GM23338 (cell line): ENCODE results near the gene UBXN11. TPM values are rescaled to one million over a fixed set of nuclear protein-coding genes. Genes with fewer than 3 reads are reported as not detected.

Experiments used
- ATAC-seq: fragments of 200-7000 bp; cut with Tn5 transposase; 3 replicates; pipeline ENCODE4 v1.9.1; 2020
- DNase-seq: peaks from one replicate; pipeline ENCODE4 v3.0.0-alpha.2; 2015; ENCODE audit warnings: low spot score
- H2AFZ ChIP-seq: fragments of 200-600 bp; sonication (generic); 2 replicates; pipeline ENCODE4 v1.8.0; 2016; ENCODE audit warnings: antibody characterized with exemption, mild to moderate bottlenecking, moderate library complexity
- H3F3A ChIP-seq: fragments of 200-600 bp; sonication (generic); replicated peaks from 2 replicates; pipeline ENCODE4 v1.8.0; 2017; ENCODE audit warnings: antibody characterized with exemption, mixed run types, low read depth
- H3K27ac ChIP-seq: fragments of 200-600 bp; sonication (generic); 2 replicates; pipeline ENCODE4 v1.6.1; 2016; ENCODE audit warnings: low read depth
- H3K27me3 ChIP-seq: fragments of 200-600 bp; sonication (generic); 2 replicates; pipeline ENCODE4 v1.8.0; 2016; ENCODE audit warnings: mild to moderate bottlenecking, mixed run types, moderate library complexity; ENCODE audit not compliant: insufficient read depth
- H3K36me3 ChIP-seq: fragments of 200-600 bp; sonication (generic); 2 replicates; pipeline ENCODE4 v1.8.0; 2016; ENCODE audit warnings: mild to moderate bottlenecking; ENCODE audit not compliant: insufficient read depth
- H3K4me1 ChIP-seq: fragments of 200-600 bp; sonication (generic); 2 replicates; pipeline ENCODE4 v1.8.0; 2016; ENCODE audit warnings: mild to moderate bottlenecking, moderate library complexity; ENCODE audit not compliant: insufficient read depth
- H3K4me2 ChIP-seq: fragments of 200-600 bp; sonication (generic); 2 replicates; pipeline ENCODE4 v1.7.1; 2017; ENCODE audit warnings: mixed run types
- H3K4me3 ChIP-seq: fragments of 200-600 bp; sonication (generic); 2 replicates; pipeline ENCODE4 v1.6.1; 2016; ENCODE audit warnings: mixed run types
- H3K79me2 ChIP-seq: fragments of 200-600 bp; sonication (generic); replicated peaks from 2 replicates; pipeline ENCODE4 v1.8.0; 2017; ENCODE audit warnings: mild to moderate bottlenecking; ENCODE audit not compliant: insufficient read depth
- H3K9me2 ChIP-seq: fragments of 200-600 bp; sonication (generic); 2 replicates; pipeline ENCODE4 v1.8.0; 2017; ENCODE audit not compliant: insufficient read depth
- H4K20me1 ChIP-seq: fragments of 200-600 bp; sonication (generic); replicated peaks from 2 replicates; pipeline ENCODE4 v1.8.0; 2017; ENCODE audit warnings: mild to moderate bottlenecking; ENCODE audit not compliant: insufficient read depth
- H3K27ac Mint-ChIP-seq: 2 replicates; pipeline ENCODE4 v1.8.0; 2020; ENCODE audit warnings: inconsistent platforms, mild to moderate bottlenecking, moderate library complexity, mixed read lengths
- H3K27me3 Mint-ChIP-seq: 3 replicates; pipeline ENCODE4 v1.8.0; 2022; ENCODE audit warnings: low read depth, mild to moderate bottlenecking, moderate library complexity, mixed read lengths, inconsistent platforms; ENCODE audit not compliant: insufficient read depth, poor library complexity
- H3K36me3 Mint-ChIP-seq: 3 replicates; pipeline ENCODE4 v1.8.0; 2021; ENCODE audit warnings: low read depth, mild to moderate bottlenecking, inconsistent platforms, moderate library complexity, mixed read lengths
- H3K4me1 Mint-ChIP-seq: 3 replicates; pipeline ENCODE4 v1.8.0; 2020; ENCODE audit warnings: mild to moderate bottlenecking, inconsistent platforms, mixed read lengths
- H3K4me3 Mint-ChIP-seq: 3 replicates; pipeline ENCODE4 v1.8.0; 2021; ENCODE audit warnings: moderate library complexity, mild to moderate bottlenecking, inconsistent platforms, mixed read lengths
- H3K9me3 Mint-ChIP-seq: 3 replicates; pipeline ENCODE4 v1.8.0; 2020; ENCODE audit warnings: moderate library complexity, mild to moderate bottlenecking, inconsistent platforms, mixed read lengths
- CREB1 ChIP-seq: fragments of 250-450 bp; sonication (Bioruptor Pico); IDR thresholded peaks from 2 replicates; pipeline ENCODE4 v1.5.0; 2020; ENCODE audit warnings: low read depth, mild to moderate bottlenecking, moderate library complexity
- ETS1 ChIP-seq: IDR thresholded peaks from 2 replicates; pipeline ENCODE4 v1.6.1; 2016; ENCODE audit warnings: antibody characterized with exemption
- EZH2 ChIP-seq: fragments of 200-600 bp; sonication (generic); IDR thresholded peaks from one replicate; pipeline ENCODE4 v1.8.0; 2017; ENCODE audit warnings: antibody characterized with exemption, mild to moderate bottlenecking, low read depth; ENCODE audit not compliant: unreplicated experiment
- EZH2phosphoT487 ChIP-seq: fragments of 200-600 bp; sonication (generic); IDR thresholded peaks from one replicate; pipeline ENCODE4 v1.8.1; 2018; ENCODE audit warnings: antibody characterized with exemption; ENCODE audit not compliant: unreplicated experiment
- JUNB ChIP-seq: IDR thresholded peaks from one replicate; pipeline ENCODE4 v1.6.1; 2016; ENCODE audit warnings: antibody characterized with exemption; ENCODE audit not compliant: unreplicated experiment
- NANOG ChIP-seq: IDR thresholded peaks from 2 replicates; pipeline ENCODE4 v1.6.1; 2016; ENCODE audit warnings: antibody characterized with exemption, borderline replicate concordance
- POLR2AphosphoS5 ChIP-seq: IDR thresholded peaks from 2 replicates; pipeline ENCODE4 v1.6.1; 2016; ENCODE audit warnings: antibody characterized with exemption, low read depth
- REST ChIP-seq: IDR thresholded peaks from one replicate; pipeline ENCODE4 v1.6.1; 2018; ENCODE audit warnings: antibody characterized with exemption; ENCODE audit not compliant: unreplicated experiment
- STAT1 ChIP-seq: IDR thresholded peaks from one replicate; pipeline ENCODE4 v1.6.1; 2016; ENCODE audit warnings: antibody characterized with exemption; ENCODE audit not compliant: unreplicated experiment
- ZNF331 ChIP-seq: fragments of 250-450 bp; sonication (Bioruptor Pico); IDR thresholded peaks from 2 replicates; pipeline ENCODE4 v1.5.0; 2020; ENCODE audit warnings: low read depth, mild to moderate bottlenecking, moderate library complexity
- polyA plus RNA-seq: library from polyadenylated mRNA; unstranded; fragments of >200 nt; fragmentation: Nextera tagmentation; extraction: Ambion mirVana; gene quantifications from 2 replicates; pipeline ENCODE4 v1.2.1, GENCODE V29; 2016
- total RNA-seq: library from RNA; depleted of rRNA; stranded (reverse); fragments of >200 nt; shearing (Covaris generic); gene quantifications from 2 replicates; pipeline ENCODE4 v1.2.3, GENCODE V29; 2014
- TF ChIP-seq, protein P1 (sequence below), 2 experiments: fragments of 200-600 bp in 1 of 2; sonication (generic) in 1 of 2; conservative IDR thresholded peaks; 2 replicates each; pipeline versions ENCODE4 v1.5.1 to v1.6.1; 2016 to 2017; ENCODE audit warnings: antibody characterized with exemption in 2 of 2, low read depth in 2 of 2, mild to moderate bottlenecking in 2 of 2, moderate library complexity in 1 of 2

The UBXN11 gene
- total and polyA plus RNA-seq, 2 experiments from 2014 or later = 8.0 to 8.3 TPM

- 0 out of 2 replicates have a peak, but pooled peaks cover 3% of the 10 kb centered on the region for H4K20me1 ChIP-seq
- peaks cover 20% of the 10 kb centered on the region for H3K4me1 ChIP-seq
- no peak overlapping the region for H3K4me2 ChIP-seq
- DNase-seq = no peak
- H3K79me2 ChIP-seq = no peaks in the 10 kb centered on the region
- Mint-ChIP-seq H3K27me3 (peaks cover 25% of the 10 kb centered on the region), H3K9me3 (no peaks in the 10 kb centered on the region; the same call in 2 of the 3 replicates), H3K4me3 (no peak overlapping the region), H3K27ac (no peak overlapping the region), H3K4me1 (peaks cover 39% of the 10 kb centered on the region), H3K36me3 (peaks cover 4% of the 10 kb centered on the region; the same call in 2 of the 3 replicates)
- no peaks in the 10 kb centered on the region for H3K9me2 ChIP-seq
- no peak for ATAC-seq
- H3K27ac ChIP-seq = peak overlapping the region; percentile 19; the same call in 1 of the 2 replicates
- TF ChIP-seq, protein P1, sequence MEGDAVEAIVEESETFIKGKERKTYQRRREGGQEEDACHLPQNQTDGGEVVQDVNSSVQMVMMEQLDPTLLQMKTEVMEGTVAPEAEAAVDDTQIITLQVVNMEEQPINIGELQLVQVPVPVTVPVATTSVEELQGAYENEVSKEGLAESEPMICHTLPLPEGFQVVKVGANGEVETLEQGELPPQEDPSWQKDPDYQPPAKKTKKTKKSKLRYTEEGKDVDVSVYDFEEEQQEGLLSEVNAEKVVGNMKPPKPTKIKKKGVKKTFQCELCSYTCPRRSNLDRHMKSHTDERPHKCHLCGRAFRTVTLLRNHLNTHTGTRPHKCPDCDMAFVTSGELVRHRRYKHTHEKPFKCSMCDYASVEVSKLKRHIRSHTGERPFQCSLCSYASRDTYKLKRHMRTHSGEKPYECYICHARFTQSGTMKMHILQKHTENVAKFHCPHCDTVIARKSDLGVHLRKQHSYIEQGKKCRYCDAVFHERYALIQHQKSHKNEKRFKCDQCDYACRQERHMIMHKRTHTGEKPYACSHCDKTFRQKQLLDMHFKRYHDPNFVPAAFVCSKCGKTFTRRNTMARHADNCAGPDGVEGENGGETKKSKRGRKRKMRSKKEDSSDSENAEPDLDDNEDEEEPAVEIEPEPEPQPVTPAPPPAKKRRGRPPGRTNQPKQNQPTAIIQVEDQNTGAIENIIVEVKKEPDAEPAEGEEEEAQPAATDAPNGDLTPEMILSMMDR (conservative IDR thresholded peaks at IDR 0.05; ENCODE audit: low read depth in 2 of 2) = no peak
- TF ChIP-seq EZH2phosphoT487 = no peak
- H2AFZ ChIP-seq = no peak overlapping the region
- no peak overlapping the region for H3K4me3 ChIP-seq
- no peaks in the 10 kb centered on the region for H3K27me3 ChIP-seq
- H3K36me3 ChIP-seq = peaks cover 4% of the 10 kb centered on the region; the same call in 1 of the 2 replicates
- H3F3A ChIP-seq = peaks cover 8% of the 10 kb centered on the region
Measured at GRCh38 chr1:26283871-26284596, 22.4 kb downstream of the UBXN11 start.

DNA sequence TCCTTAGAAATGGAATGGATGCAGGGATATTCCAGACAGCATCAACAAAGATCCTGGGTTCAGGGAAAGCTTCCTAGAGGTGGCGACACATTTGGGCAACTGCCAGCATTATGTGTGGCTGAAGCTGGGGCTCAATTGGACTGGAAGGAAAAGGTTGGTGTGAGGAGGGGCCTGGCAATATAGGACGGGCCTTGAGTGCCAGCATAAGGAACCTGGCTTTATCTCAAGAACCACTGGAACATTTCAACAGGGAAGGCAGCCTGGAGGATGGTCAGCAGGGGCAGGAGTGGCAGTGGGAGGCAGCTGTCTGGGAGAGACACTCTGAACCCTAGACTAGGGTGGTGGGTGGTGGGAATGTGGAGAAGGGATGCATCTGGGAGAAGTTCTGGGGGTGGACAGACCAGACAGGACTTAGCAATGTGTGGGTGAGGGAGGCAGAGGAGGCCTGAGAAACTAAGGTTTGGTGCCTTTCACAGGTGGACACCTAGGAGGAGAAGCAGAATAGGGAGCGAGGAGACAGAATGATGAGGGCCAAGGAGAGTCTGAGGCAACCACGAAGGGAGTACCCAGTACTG, 23.1 kb downstream of the UBXN11 start:
- H3K36me3 ChIP-seq = peaks cover 4% of the 10 kb centered on the region; the same call in 1 of the 2 replicates
- peaks cover 20% of the 10 kb centered on the region for H3K4me1 ChIP-seq
- no peak overlapping the region for H3K4me3 ChIP-seq
- H3K27ac ChIP-seq = no peak overlapping the region
- H3K36me3 Mint-ChIP-seq = peaks cover 8% of the 10 kb centered on the region
- H2AFZ ChIP-seq = no peak overlapping the region
- peaks cover 29% of the 10 kb centered on the region for H3K27me3 Mint-ChIP-seq
- DNase-seq (no peak), ATAC-seq (no peak)
- no peak overlapping the region for H3K4me3 Mint-ChIP-seq
- 0 out of 2 replicates have a peak, but pooled peaks cover 3% of the 10 kb centered on the region for H4K20me1 ChIP-seq
- no peak overlapping the region; the same call in 1 of the 2 replicates for H3K27ac Mint-ChIP-seq
- no peaks in the 10 kb centered on the region for H3K79me2 ChIP-seq
- H3K4me2 ChIP-seq = no peak overlapping the region
- H3K27me3 ChIP-seq = no peaks in the 10 kb centered on the region
- no peaks in the 10 kb centered on the region for H3K9me2 ChIP-seq
- no peaks in the 10 kb centered on the region; the same call in 2 of the 3 replicates for H3K9me3 Mint-ChIP-seq
- H3F3A ChIP-seq = peaks cover 8% of the 10 kb centered on the region
- peaks cover 43% of the 10 kb centered on the region for H3K4me1 Mint-ChIP-seq
- TF ChIP-seq CREB1 (CRISPR knock-in tag) (no peak), STAT1 (no peak), NANOG (no peak), REST (no peak), EZH2 (no peak), ETS1 (no peak), EZH2phosphoT487 (no peak), POLR2AphosphoS5 (no peak), ZNF331 (no peak), JUNB (no peak)
- TF ChIP-seq, protein P1 (conservative IDR thresholded peaks at IDR 0.05; ENCODE audit: low read depth in 2 of 2) = no peak
